ENCODE data around the gene NCOA7.

GRCh38 chr6:125794342-125795137 is 3.8 kb downstream of the NCOA7 start:
- TF ChIP-seq CTCF (IDR thresholded peaks at IDR 0.05; ENCODE audit: insufficient read depth, low read length): no peak
- TF ChIP-seq GABPA (IDR thresholded peaks at IDR 0.05; ENCODE audit: low read depth): no peak

All from HL-60 (cell line).